ENCODE data around the gene TNNC2. TPM values are rescaled to one million over a fixed set of nuclear protein-coding genes. Genes with fewer than 3 reads are reported as not detected.

The TNNC2 gene
- total and polyA plus RNA-seq, 2 experiments from 2014 or later, result 0.59 to 32.5 TPM

DNA sequence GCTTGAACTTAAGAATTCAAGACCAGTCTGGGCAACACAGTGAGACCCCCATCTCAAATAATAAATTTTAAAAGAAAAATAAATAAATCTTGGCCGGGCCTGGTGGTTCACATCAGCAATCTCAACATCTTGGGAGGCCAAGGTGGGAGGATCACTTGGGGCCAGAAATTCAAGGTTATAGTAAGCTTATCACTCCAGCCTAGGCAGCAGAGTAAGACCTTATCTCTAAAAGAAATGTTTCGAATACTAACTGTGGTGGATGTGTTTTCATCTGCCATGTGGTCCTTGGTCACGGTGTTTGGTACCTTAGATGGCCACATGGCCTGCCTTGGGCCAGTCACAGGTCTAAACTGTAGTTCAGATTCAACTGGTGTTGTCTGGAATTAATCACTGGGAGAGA, 8.9 kb downstream of the TNNC2 start (continued):
- no peak for TF ChIP-seq JUNB (IDR thresholded peaks at IDR 0.05; ENCODE audit: unreplicated experiment)

GRCh38 chr20:45817376-45818194, 9.5 kb downstream of the TNNC2 start:
- Histone ChIP-seq H3K4me2 (no peak overlapping the region), H3F3A (replicated peaks; ENCODE audit: low read depth) (peaks cover 42% of the 10 kb centered on the region), H3K4me1 (ENCODE audit: insufficient read depth) (peaks cover 20% of the 10 kb centered on the region), H3K9me2 (ENCODE audit: insufficient read depth) (no peaks in the 10 kb centered on the region), H3K36me3 (ENCODE audit: insufficient read depth) (peaks cover 26% of the 10 kb centered on the region), H3K27ac (ENCODE audit: low read depth) (peak overlapping the region; percentile 90), H4K20me1 (replicated peaks; ENCODE audit: insufficient read depth) (peaks cover 12% of the 10 kb centered on the region), H3K79me2 (replicated peaks; ENCODE audit: insufficient read depth) (peaks cover 25% of the 10 kb centered on the region), H3K27me3 (ENCODE audit: insufficient read depth) (no peaks in the 10 kb centered on the region), H2AFZ (no peak overlapping the region), H3K4me3 (no peak overlapping the region)
- ATAC-seq (no peak), DNase-seq (ENCODE audit: low spot score) (no peak)
- H3K4me1 Mint-ChIP-seq, result peaks cover 22% of the 10 kb centered on the region
- peaks cover 49% of the 10 kb centered on the region for H3K36me3 Mint-ChIP-seq (ENCODE audit: low read depth)
- H3K27ac Mint-ChIP-seq, result 0 out of 2 replicates have a peak overlapping the region, but pooled peaks have one; percentile 29
- peaks cover 10% of the 10 kb centered on the region for H3K27me3 Mint-ChIP-seq (ENCODE audit: insufficient read depth, low read depth, poor library complexity)
- no peaks in the 10 kb centered on the region; the same call in 2 of the 3 replicates for H3K9me3 Mint-ChIP-seq
- TF ChIP-seq ZNF114 (CRISPR knock-in tag; IDR thresholded peaks at IDR 0.05), result no peak
- TF ChIP-seq ZNF462 (CRISPR knock-in tag; IDR thresholded peaks at IDR 0.05), result no peak
- TF ChIP-seq POLR2AphosphoS5 (IDR thresholded peaks at IDR 0.05; ENCODE audit: low read depth), result peak; percentile 26; the same call in 1 of the 2 replicates
- H3K4me3 Mint-ChIP-seq, result no peak overlapping the region

All from GM23338 (cell line).